Activated naive CD4-positive, alpha-beta T cell treated with anti-CD3 and anti-CD28 coated beads, Interleukin-2, amount 10 ng/mL, durations not matched to agents 7 days and 5 days (primary cell): ENCODE data around the gene SERPINE3.

Source experiments
- CTCF ChIA-PET: fragments of 350-600 bp; sonication (Branson Sonifier 250); formaldehyde crosslinking; loops from one replicate; lab custom pipeline; 2021; ENCODE audit warnings: antibody characterized with exemption; lab: Charles Lee
- DNase-seq: peaks from one replicate; pipeline ENCODE4 v3.0.0-alpha.2; 2020
- H3K27ac Mint-ChIP-seq: one replicate; pipeline ENCODE4 v1.8.0; 2021; ENCODE audit warnings: mild to moderate bottlenecking, moderate library complexity, mixed read lengths
- H3K27me3 Mint-ChIP-seq: one replicate; pipeline ENCODE4 v1.8.0; 2021; ENCODE audit warnings: mild to moderate bottlenecking, mixed read lengths
- H3K36me3 Mint-ChIP-seq: one replicate; pipeline ENCODE4 v1.8.0; 2021; ENCODE audit warnings: mixed read lengths
- H3K4me1 Mint-ChIP-seq: one replicate; pipeline ENCODE4 v1.8.0; 2021; ENCODE audit warnings: mixed read lengths
- H3K4me3 Mint-ChIP-seq: one replicate; pipeline ENCODE4 v1.8.0; 2021; ENCODE audit warnings: mild to moderate bottlenecking, moderate library complexity, mixed read lengths
- H3K9me3 Mint-ChIP-seq: one replicate; pipeline ENCODE4 v1.8.0; 2021; ENCODE audit warnings: mixed read lengths

SERPINE3 gene

DNA sequence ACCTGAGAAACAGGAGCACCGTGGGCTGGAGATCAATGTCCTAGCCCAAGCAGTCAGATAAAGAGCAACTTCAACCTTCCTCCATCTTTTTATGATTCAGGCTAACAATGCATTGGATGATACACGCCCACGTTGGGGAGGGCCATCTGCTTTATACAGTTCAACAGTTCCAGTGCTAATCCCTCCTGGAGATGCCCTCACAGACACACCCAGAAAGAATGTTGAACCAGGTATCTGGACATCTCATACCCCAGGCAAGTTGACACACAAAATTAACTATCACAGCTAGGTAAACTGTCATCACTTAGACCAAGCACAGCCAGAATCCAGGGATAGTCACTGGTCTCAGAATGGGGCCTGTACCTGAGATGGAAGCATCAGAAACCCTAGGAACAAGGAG is 20.6 kb upstream of the SERPINE3 start:
- DNase-seq: no peak
- Mint-ChIP-seq H3K9me3 (no peaks in the 10 kb centered on the region), H3K27ac (no peak overlapping the region), H3K4me3 (no peak overlapping the region), H3K27me3 (peaks cover 5% of the 10 kb centered on the region), H3K36me3 (no peaks in the 10 kb centered on the region), H3K4me1 (no peaks in the 10 kb centered on the region)
- CTCF ChIA-PET: no interaction called here

DNA sequence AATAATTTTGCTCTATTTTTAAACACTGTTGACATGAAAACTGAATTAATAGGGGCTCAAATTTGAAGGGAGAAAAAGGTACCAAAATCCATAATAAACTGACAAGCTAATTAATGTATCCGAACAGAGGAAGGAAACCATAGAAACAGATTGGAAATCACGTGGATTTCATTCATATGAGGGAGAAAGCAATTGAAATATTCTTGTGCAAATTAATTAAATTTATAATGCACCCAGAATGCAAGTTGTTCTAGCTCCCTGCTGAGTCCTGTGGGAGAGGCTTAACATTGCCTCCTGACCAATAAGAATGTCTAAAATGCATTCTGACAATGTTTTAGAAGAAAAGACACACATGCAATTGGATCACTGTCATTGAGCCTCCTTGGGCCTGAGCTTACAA is 17.7 kb upstream of the SERPINE3 start:
- Mint-ChIP-seq H3K27me3 (no peaks in the 10 kb centered on the region), H3K36me3 (no peaks in the 10 kb centered on the region), H3K4me3 (no peak overlapping the region), H3K27ac (no peak overlapping the region), H3K4me1 (no peaks in the 10 kb centered on the region), H3K9me3 (no peaks in the 10 kb centered on the region)
- CTCF ChIA-PET: interaction anchor here (1.1 to 1.5 kb wide), 2 partner anchors 10 to 15 kb away, joined by 3 read pairs; no protein-coding TSS in a partner anchor
- DNase-seq: no peak

DNA sequence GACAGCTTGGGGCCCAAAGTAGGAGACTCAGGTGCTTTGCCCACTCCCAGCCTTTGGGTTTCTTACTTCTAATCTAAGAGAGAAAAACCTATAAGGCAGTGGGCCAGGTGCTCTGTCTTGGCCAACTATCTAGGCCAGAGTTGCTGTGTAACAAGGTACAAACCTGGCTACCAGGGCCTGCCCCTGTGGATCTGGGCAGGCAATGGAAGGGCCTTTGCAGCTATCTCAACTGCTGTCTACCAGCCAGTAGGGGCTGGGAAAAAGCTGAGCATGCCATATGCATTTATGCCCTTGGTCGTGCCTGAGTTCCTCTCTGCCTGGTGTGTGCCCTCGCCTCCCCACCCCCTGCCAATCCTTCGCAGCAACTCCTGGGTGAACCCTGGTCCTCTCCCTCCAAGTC is 16.7 kb upstream of the SERPINE3 start:
- Mint-ChIP-seq H3K9me3 (no peaks in the 10 kb centered on the region), H3K36me3 (no peaks in the 10 kb centered on the region), H3K4me3 (no peak overlapping the region), H3K27ac (no peak overlapping the region), H3K4me1 (no peaks in the 10 kb centered on the region), H3K27me3 (no peaks in the 10 kb centered on the region)
- CTCF ChIA-PET: interaction anchor here (1.1 kb wide), 1 partner anchor 14 kb away, joined by 3 read pairs; no protein-coding TSS in a partner anchor
- no peak for DNase-seq

DNA sequence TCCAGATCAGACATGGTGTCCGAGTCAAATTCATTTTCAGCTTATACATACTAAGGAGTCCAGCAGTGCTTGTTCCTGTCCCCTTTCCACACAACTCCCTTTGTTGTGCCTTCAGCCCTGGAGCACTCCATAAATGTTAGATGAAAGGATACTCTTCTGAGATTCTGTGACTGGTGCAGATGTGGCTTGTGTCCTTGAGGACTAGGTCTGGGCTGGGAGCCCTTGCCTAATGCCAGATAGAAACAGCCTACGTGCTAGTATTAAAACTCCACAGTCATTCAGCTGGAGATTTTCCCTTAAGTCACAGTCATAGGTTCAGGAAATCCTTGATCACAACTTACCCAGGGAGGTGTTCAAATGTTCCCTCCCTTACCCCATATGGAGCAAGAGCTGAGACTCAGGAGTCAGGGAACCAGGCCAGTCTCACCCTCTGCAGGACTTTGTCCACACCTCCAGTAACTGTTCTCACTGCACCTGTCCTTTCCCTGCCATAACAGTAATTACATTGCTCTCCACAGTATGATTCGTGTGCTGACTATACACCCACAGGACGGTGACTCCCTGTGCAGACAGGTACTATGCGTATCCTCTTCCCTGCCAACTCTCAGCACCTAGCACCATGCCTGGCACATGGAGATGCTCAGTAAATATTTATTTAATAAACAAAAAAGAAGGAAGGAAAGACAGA is 15.5 kb upstream of the SERPINE3 start:
- Mint-ChIP-seq H3K36me3 (no peaks in the 10 kb centered on the region), H3K27ac (no peak overlapping the region), H3K4me3 (no peak overlapping the region), H3K9me3 (no peaks in the 10 kb centered on the region), H3K27me3 (no peaks in the 10 kb centered on the region), H3K4me1 (no peaks in the 10 kb centered on the region)
- CTCF ChIA-PET: interaction anchor here (1.3 kb wide), 1 partner anchor 9 kb away, joined by 4 read pairs; no protein-coding TSS in a partner anchor
- no peak for DNase-seq

DNA sequence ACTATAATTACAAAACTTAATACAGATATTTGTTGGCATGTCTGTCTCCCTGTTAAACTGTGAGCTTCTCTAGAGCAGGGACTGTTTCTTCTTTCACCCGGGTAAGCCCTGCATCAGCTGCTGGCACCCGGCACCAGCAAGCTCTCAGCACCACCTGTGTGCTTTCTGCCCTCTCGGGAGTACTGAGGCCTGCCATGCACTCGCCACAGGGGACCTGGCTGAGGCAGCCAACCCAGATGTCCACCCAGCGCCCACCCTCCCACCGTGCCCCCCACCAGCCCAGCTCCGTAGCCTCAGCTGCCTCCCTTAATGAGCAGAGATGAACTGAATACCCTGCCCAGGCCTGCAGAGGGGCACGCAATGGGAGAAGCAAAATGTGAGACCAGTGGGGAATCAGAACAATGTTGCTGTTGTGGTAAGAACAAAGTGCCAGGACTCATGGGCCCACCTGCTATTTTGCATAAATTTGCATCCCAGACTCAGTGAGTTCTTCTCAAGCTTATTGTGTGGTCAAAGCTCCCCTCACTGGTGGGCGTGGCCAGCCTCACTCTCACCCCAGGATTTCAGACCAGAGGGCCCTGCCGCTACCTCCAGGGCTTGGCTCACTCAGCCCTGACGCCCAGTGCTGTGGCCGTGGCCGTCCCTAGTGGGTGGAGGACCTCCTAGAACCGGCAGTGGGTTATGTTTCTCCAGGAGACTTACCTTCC is 14.6 kb upstream of the SERPINE3 start:
- Mint-ChIP-seq H3K4me1 (no peaks in the 10 kb centered on the region), H3K27ac (no peak overlapping the region)
- CTCF ChIA-PET: no interaction called here

DNA sequence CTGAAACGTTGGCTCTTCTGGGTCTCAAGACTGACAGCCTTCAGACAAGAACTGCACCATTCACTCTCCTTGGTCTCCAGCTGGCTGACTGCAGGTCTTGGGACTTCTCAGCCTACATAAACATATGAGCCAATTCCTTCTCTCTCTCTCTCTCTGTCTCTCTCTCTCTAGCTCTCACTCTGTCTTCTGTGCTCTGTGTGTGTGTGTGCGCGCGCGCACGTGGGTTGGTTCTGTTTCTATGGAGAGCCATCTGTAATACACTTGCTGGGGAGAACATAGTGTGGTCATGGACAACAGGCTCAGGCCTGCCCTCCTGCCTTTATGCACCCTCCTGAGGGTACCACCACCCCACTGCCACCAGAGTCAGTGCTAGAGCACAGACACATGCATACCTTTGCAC is 13.7 kb upstream of the SERPINE3 start:
- no peaks in the 10 kb centered on the region for H3K36me3 Mint-ChIP-seq
- CTCF ChIA-PET: no interaction called here

More for the DNA sequence above, 14.6 kb upstream of the SERPINE3 start:
- H3K4me3 Mint-ChIP-seq: no peak overlapping the region
- no peaks in the 10 kb centered on the region for H3K27me3 Mint-ChIP-seq
- DNase-seq: no peak
- H3K9me3 Mint-ChIP-seq: no peaks in the 10 kb centered on the region
- H3K36me3 Mint-ChIP-seq: no peaks in the 10 kb centered on the region

DNA sequence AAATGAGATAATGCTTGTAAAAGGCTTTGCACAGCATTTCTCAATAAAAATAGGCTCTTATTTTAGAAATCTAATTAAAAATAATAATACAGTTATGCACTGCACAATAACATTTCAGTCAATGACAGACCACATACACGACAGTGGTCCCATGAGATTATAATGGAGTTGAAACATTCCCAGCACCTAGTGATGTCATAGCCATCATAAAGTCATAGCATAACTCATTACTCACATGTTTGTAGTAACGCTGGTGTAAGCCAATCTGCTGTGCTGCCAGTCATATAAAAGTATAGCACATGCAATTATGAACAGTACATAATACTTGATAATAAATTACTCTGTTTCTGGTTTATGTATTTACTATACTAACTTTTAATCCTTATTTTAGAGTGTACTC is 12.7 kb upstream of the SERPINE3 start:
- DNase-seq: no peak
- Mint-ChIP-seq H3K36me3 (no peaks in the 10 kb centered on the region), H3K4me3 (no peak overlapping the region), H3K9me3 (no peaks in the 10 kb centered on the region), H3K4me1 (peaks cover 11% of the 10 kb centered on the region), H3K27ac (no peak overlapping the region), H3K27me3 (no peaks in the 10 kb centered on the region)
- CTCF ChIA-PET: interaction anchor here (0.7 kb wide), 1 partner anchor 484 kb away, joined by 3 read pairs; no protein-coding TSS in a partner anchor

More for the DNA sequence above, 13.7 kb upstream of the SERPINE3 start:
- H3K4me1 Mint-ChIP-seq: peaks cover 4% of the 10 kb centered on the region
- no peak for DNase-seq
- H3K27me3 Mint-ChIP-seq: no peaks in the 10 kb centered on the region
- H3K27ac Mint-ChIP-seq: no peak overlapping the region
- H3K4me3 Mint-ChIP-seq: no peak overlapping the region
- H3K9me3 Mint-ChIP-seq: no peaks in the 10 kb centered on the region

DNA sequence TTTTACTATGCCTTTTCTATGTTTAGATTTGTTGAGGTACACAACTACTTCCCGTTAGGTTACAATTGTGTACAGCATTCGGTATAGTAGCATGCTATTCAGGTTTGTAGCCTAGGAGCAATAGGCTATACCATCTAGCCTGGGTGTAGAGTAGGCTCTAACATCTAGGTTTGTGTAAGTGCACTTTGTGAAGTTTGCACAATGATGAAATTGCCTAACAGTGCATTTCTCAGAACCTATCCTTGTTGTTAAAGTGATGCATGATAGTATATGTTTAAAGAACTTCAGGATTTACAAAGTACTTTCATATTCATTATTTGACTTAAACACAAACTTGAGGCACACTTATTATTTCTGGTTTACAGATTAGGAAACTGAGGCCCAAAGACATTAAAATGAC is 11.5 kb upstream of the SERPINE3 start:
- H3K4me1 Mint-ChIP-seq: peaks cover 15% of the 10 kb centered on the region
- no peaks in the 10 kb centered on the region for H3K9me3 Mint-ChIP-seq
- DNase-seq: no peak
- H3K27me3 Mint-ChIP-seq: no peaks in the 10 kb centered on the region
- H3K27ac Mint-ChIP-seq: no peak overlapping the region
- H3K36me3 Mint-ChIP-seq: no peaks in the 10 kb centered on the region
- CTCF ChIA-PET: no interaction called here
- H3K4me3 Mint-ChIP-seq: no peak overlapping the region

DNA sequence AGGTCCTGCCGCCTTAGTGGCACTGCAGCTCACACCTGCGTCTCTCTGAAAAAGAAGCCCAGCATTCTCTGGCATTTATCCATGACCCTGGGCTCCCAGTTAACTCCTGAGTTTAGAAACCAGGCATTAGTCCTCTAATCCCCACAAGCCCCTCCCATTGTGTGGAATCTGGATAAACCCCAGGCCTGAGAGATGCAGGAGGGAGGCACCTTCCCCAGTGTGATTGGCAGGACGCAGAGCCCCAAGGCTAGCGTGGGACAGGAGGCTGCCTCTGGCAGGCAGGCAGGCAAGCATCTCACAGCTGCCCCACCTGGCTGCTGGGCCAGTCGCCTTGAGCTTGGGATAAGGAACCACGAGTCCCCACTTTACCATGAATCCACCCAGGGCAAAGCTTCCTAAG is 11.0 kb upstream of the SERPINE3 start:
- no peak overlapping the region for H3K4me3 Mint-ChIP-seq
- H3K27me3 Mint-ChIP-seq: no peaks in the 10 kb centered on the region
- H3K36me3 Mint-ChIP-seq: no peaks in the 10 kb centered on the region

DNA sequence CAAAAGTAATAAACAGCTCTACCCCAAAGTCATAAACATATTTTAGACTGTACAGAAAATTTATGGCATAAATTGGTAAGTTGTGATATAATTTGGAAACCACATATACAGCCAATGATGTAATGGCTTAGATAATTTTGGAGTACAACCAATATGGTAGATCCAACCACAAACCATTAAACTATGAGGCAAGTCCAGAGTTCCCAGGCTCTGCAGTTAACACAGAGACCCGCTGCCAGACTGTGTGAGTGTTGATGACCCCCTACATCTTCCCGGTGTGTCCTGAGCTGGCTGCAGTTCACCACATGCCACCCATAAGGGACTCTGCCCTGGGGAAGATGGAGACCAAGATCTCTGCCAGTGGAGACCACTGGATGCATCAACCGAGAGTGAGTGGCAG is 9.9 kb upstream of the SERPINE3 start:
- no peak for DNase-seq
- no peak overlapping the region for H3K27ac Mint-ChIP-seq
- H3K36me3 Mint-ChIP-seq: no peaks in the 10 kb centered on the region
- no peaks in the 10 kb centered on the region for H3K27me3 Mint-ChIP-seq
- H3K4me1 Mint-ChIP-seq: peaks cover 18% of the 10 kb centered on the region
- CTCF ChIA-PET: interaction anchor here (0.9 to 1.2 kb wide), 2 partner anchors 43 to 468 kb away, joined by 3 read pairs; no protein-coding TSS in a partner anchor
- H3K4me3 Mint-ChIP-seq: no peak overlapping the region
- H3K9me3 Mint-ChIP-seq: no peaks in the 10 kb centered on the region

More for the DNA sequence above, 11.0 kb upstream of the SERPINE3 start:
- CTCF ChIA-PET: interaction anchor here (1.2 kb wide), 1 partner anchor 42 kb away, joined by 3 read pairs; no protein-coding TSS in a partner anchor
- DNase-seq: no peak
- H3K4me1 Mint-ChIP-seq: peaks cover 18% of the 10 kb centered on the region
- H3K27ac Mint-ChIP-seq: no peak overlapping the region
- no peaks in the 10 kb centered on the region for H3K9me3 Mint-ChIP-seq

DNA sequence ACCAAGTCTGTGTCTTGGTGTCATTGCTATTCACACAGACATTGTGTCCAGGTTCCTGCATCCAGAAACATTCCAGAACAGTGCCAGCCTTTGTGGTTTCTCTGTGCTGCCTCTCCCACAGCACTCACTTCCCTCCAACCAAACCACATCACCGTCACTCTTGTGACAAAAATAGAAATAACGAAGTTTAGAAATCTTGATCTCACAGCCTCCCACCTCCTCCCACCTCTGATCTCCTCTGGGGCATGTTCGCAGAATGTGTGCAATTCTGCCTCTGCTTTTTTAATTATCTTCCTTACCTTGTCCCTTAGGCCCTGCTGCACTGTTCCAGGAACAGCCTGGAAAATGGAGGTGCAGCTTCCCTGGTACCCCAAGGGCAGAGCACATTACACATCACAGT is 8.7 kb upstream of the SERPINE3 start:
- no peak for DNase-seq
- H3K9me3 Mint-ChIP-seq: no peaks in the 10 kb centered on the region
- CTCF ChIA-PET: interaction anchor here (1.0 kb wide), 1 partner anchor 9 kb away, joined by 3 read pairs; no protein-coding TSS in a partner anchor
- no peaks in the 10 kb centered on the region for H3K27me3 Mint-ChIP-seq
- H3K4me3 Mint-ChIP-seq: no peak overlapping the region
- H3K36me3 Mint-ChIP-seq: no peaks in the 10 kb centered on the region
- H3K27ac Mint-ChIP-seq: no peak overlapping the region
- H3K4me1 Mint-ChIP-seq: peaks cover 18% of the 10 kb centered on the region

DNA sequence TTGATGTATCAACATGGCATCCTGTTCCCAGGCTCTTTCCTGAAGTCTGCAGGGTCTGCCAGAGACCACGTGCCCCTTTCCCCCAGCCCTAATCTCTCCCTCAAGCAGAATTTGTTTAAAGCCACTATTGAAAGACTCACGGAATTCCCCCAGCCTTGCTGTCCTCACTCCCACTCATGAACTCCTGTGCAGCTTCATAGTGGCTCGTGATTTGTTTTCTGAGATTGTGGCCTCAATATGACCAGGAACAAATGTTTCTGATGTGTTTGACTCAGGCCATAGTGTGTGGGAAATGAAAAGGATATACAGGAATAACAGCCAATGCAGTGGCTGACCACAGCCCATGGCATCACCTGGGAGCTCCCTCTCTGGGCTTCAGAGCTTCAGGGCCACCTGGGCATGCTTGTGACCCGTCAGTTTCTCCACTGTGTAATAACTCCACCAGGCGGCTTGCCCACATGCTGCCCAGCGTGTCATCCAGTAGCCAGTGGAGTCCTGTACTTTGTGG is 8.1 kb upstream of the SERPINE3 start:
- Mint-ChIP-seq H3K4me3 (no peak overlapping the region), H3K4me1 (peaks cover 18% of the 10 kb centered on the region), H3K36me3 (no peaks in the 10 kb centered on the region), H3K9me3 (no peaks in the 10 kb centered on the region), H3K27me3 (no peaks in the 10 kb centered on the region), H3K27ac (no peak overlapping the region)
- CTCF ChIA-PET: interaction anchor here (1.0 kb wide), 1 partner anchor 10 kb away, joined by 3 read pairs; no protein-coding TSS in a partner anchor
- no peak for DNase-seq

DNA sequence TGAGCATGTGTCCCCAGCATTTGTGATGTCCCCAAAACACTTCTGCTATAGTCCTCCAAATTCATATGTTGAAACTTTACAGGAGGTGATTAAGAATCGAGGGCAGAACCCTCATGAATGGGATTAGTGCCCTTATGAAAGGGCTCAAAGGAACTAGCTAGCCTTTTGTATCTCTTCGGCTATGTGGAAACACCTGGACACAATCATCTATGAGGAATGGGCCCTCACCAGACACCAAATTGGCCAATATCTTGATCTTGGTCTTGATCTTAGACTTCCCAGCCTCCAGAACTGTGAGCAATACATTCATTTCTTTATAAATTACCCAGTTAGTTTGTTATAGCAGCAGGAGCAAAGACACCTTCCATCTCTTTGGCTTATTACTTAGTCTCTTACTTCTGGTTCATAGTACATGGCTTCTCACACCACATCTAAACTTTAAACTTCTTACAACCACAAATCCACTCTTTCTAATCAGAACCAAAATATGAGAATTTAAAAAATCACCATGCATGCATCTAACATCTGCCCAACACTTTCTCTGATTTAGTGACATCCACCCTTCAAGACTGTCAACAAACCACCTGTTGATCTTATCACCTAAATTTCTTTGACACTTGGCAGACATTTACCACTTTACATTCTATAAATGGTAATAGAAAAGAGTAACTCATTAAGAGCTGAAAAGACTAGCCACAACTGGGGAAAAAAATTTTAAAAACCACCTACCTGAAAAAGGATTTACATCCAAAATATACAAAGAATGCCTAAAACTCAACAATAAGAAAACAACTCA is 6.7 kb upstream of the SERPINE3 start:
- no peak overlapping the region for H3K4me3 Mint-ChIP-seq
- H3K9me3 Mint-ChIP-seq: no peaks in the 10 kb centered on the region
- DNase-seq: no peak
- CTCF ChIA-PET: interaction anchor here (1.3 to 1.6 kb wide), 3 partner anchors 9 to 207 kb away, joined by 4 to 5 read pairs (median 4); no protein-coding TSS in a partner anchor
- H3K36me3 Mint-ChIP-seq: no peaks in the 10 kb centered on the region
- H3K27me3 Mint-ChIP-seq: no peaks in the 10 kb centered on the region
- H3K4me1 Mint-ChIP-seq: peaks cover 18% of the 10 kb centered on the region
- H3K27ac Mint-ChIP-seq: no peak overlapping the region

DNA sequence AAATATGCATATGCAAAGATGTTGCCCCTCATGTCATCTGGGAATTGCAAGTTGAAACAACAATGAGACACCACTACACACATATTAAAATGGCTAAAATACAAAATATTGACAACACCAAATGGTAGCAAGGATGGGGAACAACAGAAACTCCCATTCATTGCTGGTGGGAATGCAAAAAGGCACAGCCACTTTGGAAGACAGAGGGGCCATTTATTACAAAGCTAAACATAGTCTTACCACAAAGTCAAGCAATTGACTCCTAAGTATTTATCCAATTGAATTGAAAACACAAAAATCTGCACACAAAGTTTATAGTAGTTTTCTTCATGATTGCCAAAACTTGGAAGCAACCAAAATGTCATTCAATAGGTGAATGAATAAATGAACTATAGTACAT is 6.1 kb upstream of the SERPINE3 start:
- no peak for DNase-seq
- Mint-ChIP-seq H3K27ac (no peak overlapping the region), H3K9me3 (no peaks in the 10 kb centered on the region), H3K36me3 (no peaks in the 10 kb centered on the region), H3K4me3 (no peak overlapping the region), H3K4me1 (peaks cover 18% of the 10 kb centered on the region), H3K27me3 (no peaks in the 10 kb centered on the region)
- CTCF ChIA-PET: interaction anchor here (1.3 to 1.6 kb wide), 3 partner anchors 10 to 208 kb away, joined by 4 to 5 read pairs (median 4); no protein-coding TSS in a partner anchor
